T-helper 2 cell (primary cell): Measurements from ENCODE around the gene CHD9.

Experiments
- DNase-seq, 5 experiments: peaks; one replicate each; pipeline versions ENCODE4 v3.0.0 to v3.0.0-alpha.2; 2012 to 2022

CHD9 gene

GRCh38 chr16:53098526-53099317 is 43.9 kb downstream of the CHD9 start:
- DNase-seq, result peak in 2 of 5 experiments; percentile 62 to 77

- peak in 4 of 5 experiments; percentile 9 to 80 (median 42) for DNase-seq
Measured at GRCh38 chr16:53099318-53100130, 44.7 kb downstream of the CHD9 start.

- DNase-seq, result no peak
Measured at GRCh38 chr16:53100131-53100748, 45.4 kb downstream of the CHD9 start.

- DNase-seq, result no peak
Measured at GRCh38 chr16:53100889-53101288, 46.1 kb downstream of the CHD9 start.

GRCh38 chr16:53103811-53104210 is 49.0 kb downstream of the CHD9 start:
- no peak for DNase-seq

- DNase-seq, result no peak
Measured at GRCh38 chr16:53105565-53105964, 50.8 kb downstream of the CHD9 start.

- DNase-seq, result no peak
Measured at GRCh38 chr16:53111078-53111791, 56.4 kb downstream of the CHD9 start.

- no peak for DNase-seq
Measured at GRCh38 chr16:53112015-53112414, 57.2 kb downstream of the CHD9 start.

GRCh38 chr16:53115047-53115446 is 60.3 kb downstream of the CHD9 start:
- DNase-seq, result no peak

GRCh38 chr16:53115773-53116172 is 61.0 kb downstream of the CHD9 start:
- DNase-seq, result no peak

GRCh38 chr16:53121043-53121620 is 66.3 kb downstream of the CHD9 start:
- DNase-seq, result no peak

- DNase-seq, result no peak
Measured at GRCh38 chr16:53121661-53122060, 66.9 kb downstream of the CHD9 start.

- DNase-seq, result no peak
Measured at GRCh38 chr16:53123747-53124146, 69.0 kb downstream of the CHD9 start.

- DNase-seq, result no peak
Measured at GRCh38 chr16:53126390-53126789, 71.6 kb downstream of the CHD9 start.

- no peak for DNase-seq
Measured at GRCh38 chr16:53129281-53130158, 74.7 kb downstream of the CHD9 start.

GRCh38 chr16:53130159-53131049 is 75.6 kb downstream of the CHD9 start:
- peak; percentile 87 to 96 (median 94) for DNase-seq

- no peak for DNase-seq
Measured at GRCh38 chr16:53131050-53131362, 76.2 kb downstream of the CHD9 start.

- peak; percentile 31 to 60 (median 49) for DNase-seq
Measured at GRCh38 chr16:53131363-53132071, 76.7 kb downstream of the CHD9 start.

GRCh38 chr16:53132406-53132805 is 77.6 kb downstream of the CHD9 start:
- DNase-seq, result no peak

GRCh38 chr16:53135329-53135728 is 80.5 kb downstream of the CHD9 start:
- no peak for DNase-seq
